GM12878 (cell line): Measurements from ENCODE around the gene LENG9. TPM values are rescaled to one million over a fixed set of nuclear protein-coding genes. Genes with fewer than 3 reads are reported as not detected.

Experiments used
- ATAC-seq: fragments of 200-7000 bp; cut with Tn5 transposase; 3 replicates; pipeline ENCODE4 v1.9.1; 2020; ENCODE audit warnings: mild to moderate bottlenecking, moderate library complexity
- BruUV-seq: library from RNA; stranded (reverse); fragments of 400-500 nt; replicated peaks from 2 replicates; lab custom pipeline; 2021; lab: Mats Ljungman, UMichigan
- CTCF ChIA-PET: fragments of 300-600 bp; sonication (Branson Sonifier 250); formaldehyde crosslinking; extraction: SDS; loops from one replicate; lab custom pipeline; 2021; ENCODE audit warnings: inconsistent platforms; lab: Yijun Ruan, JAX
- POLR2A ChIA-PET: fragments of 350-600 bp; formaldehyde crosslinking; extraction: SDS; loops from one replicate; lab custom pipeline; 2021; ENCODE audit warnings: inconsistent platforms; lab: Charles Lee
- RAD21 ChIA-PET: fragments of 300-600 bp; sonication (Branson Sonifier 250); formaldehyde crosslinking; loops from one replicate; lab custom pipeline; 2023; ENCODE audit warnings: antibody characterized with exemption; ENCODE audit not compliant: unreplicated experiment; lab: Charles Lee
- SMC1A ChIA-PET: fragments of 300-600 bp; sonication (Branson Sonifier 250); formaldehyde crosslinking; loops from one replicate; lab custom pipeline; 2023; ENCODE audit not compliant: unreplicated experiment, uncharacterized antibody; lab: Charles Lee
- DNase-seq: peaks from one replicate; pipeline ENCODE4 v3.0.0-alpha.2; 2011; ENCODE audit warnings: low read depth, low spot score
- FAIRE-seq: peaks from 3 replicates; lab custom pipeline; 2011; peaks lifted over from hg19 to GRCh38; lab: Jason Lieb, UNC
- H2AFZ ChIP-seq: 2 replicates; pipeline ENCODE4 v1.6.0; 2011; ENCODE audit warnings: low read depth, low read length, control low read depth; ENCODE audit not compliant: control insufficient read depth
- H3K27ac ChIP-seq: 2 replicates; pipeline ENCODE4 v1.5.1; 2011; ENCODE audit warnings: control low read depth; ENCODE audit not compliant: control insufficient read depth, insufficient read depth
- H3K27me3 ChIP-seq, 2 experiments: replicated peaks in 1 of 2; 2 replicates each; pipeline versions ENCODE4 v1.6.0 to v1.6.1; 2011; ENCODE audit warnings: low read length in 1 of 2; ENCODE audit not compliant: control insufficient read depth in 2 of 2, insufficient read depth in 2 of 2
- H3K36me3 ChIP-seq, 2 experiments: 2 replicates each; pipeline ENCODE4 v1.5.1; 2011; ENCODE audit warnings: low read length in 1 of 2; ENCODE audit not compliant: control insufficient read depth in 2 of 2, insufficient read depth in 2 of 2
- H3K4me1 ChIP-seq: 2 replicates; pipeline ENCODE4 v1.6.1; 2011; ENCODE audit warnings: mild to moderate bottlenecking, low read length, moderate library complexity, mixed read lengths; ENCODE audit not compliant: control insufficient read depth, insufficient read depth
- H3K4me2 ChIP-seq: 2 replicates; pipeline ENCODE4 v1.6.0; 2011; ENCODE audit warnings: control low read depth; ENCODE audit not compliant: control insufficient read depth, insufficient read depth
- H3K4me3 ChIP-seq: fragments of 200-600 bp; sonication (generic); 2 replicates; pipeline ENCODE4 v1.5.1; 2016
- H3K79me2 ChIP-seq: 2 replicates; pipeline ENCODE4 v1.6.0; 2011; ENCODE audit warnings: low read length; ENCODE audit not compliant: control insufficient read depth, insufficient read depth
- H3K9ac ChIP-seq: 2 replicates; pipeline ENCODE4 v1.8.0; 2011; ENCODE audit warnings: low read length, control low read depth, mixed read lengths; ENCODE audit not compliant: control insufficient read depth, insufficient read depth
- H3K9me3 ChIP-seq: replicated peaks from 3 replicates; pipeline ENCODE4 v1.5.1; 2011; ENCODE audit warnings: mild to moderate bottlenecking, low read length; ENCODE audit not compliant: control insufficient read depth, insufficient read depth
- H4K20me1 ChIP-seq: 2 replicates; pipeline ENCODE4 v1.6.0; 2011; ENCODE audit not compliant: control insufficient read depth, insufficient read depth
- BACH1 ChIP-seq: fragments of 450-650 bp; IDR thresholded peaks from 2 replicates; pipeline ENCODE4 v1.6.1; 2017; ENCODE audit warnings: mild to moderate bottlenecking, borderline replicate concordance
- CHD1 ChIP-seq: IDR thresholded peaks from 2 replicates; pipeline ENCODE4 v1.6.1; 2012; ENCODE audit warnings: low read depth, low read length, improper control_type of control experiment
- CTCF ChIP-seq, 3 experiments: IDR thresholded peaks in 2 of 3; conservative IDR thresholded peaks in 1 of 3; 2 replicates each; pipeline ENCODE4 v1.5.1; 2011; ENCODE audit warnings: low read depth in 3 of 3, low read length in 3 of 3, mild to moderate bottlenecking in 3 of 3, control low read depth in 2 of 3, moderate library complexity in 2 of 3, inconsistent platforms in 1 of 3, mixed read lengths in 1 of 3; ENCODE audit not compliant: control insufficient read depth in 2 of 3, insufficient read depth in 1 of 3; ENCODE audit errors: extremely low read depth in 1 of 3
- ELK1 ChIP-seq: IDR thresholded peaks from 2 replicates; pipeline ENCODE4 v1.6.1; 2012; ENCODE audit warnings: low read depth, low read length, improper control_type of control experiment
- KDM1A ChIP-seq: fragments of 200-600 bp; sonication (generic); IDR thresholded peaks from 2 replicates; pipeline ENCODE4 v1.6.1; 2016; ENCODE audit warnings: borderline replicate concordance
- MYC ChIP-seq: IDR thresholded peaks from 2 replicates; pipeline ENCODE4 v1.6.1; 2011; ENCODE audit warnings: mild to moderate bottlenecking, low read length, moderate library complexity, inconsistent platforms; ENCODE audit not compliant: insufficient read depth, insufficient replicate concordance, insufficient read length, severe bottlenecking
- NRF1 ChIP-seq: conservative IDR thresholded peaks from 2 replicates; pipeline ENCODE4 v1.6.1; 2011; ENCODE audit warnings: mild to moderate bottlenecking, low read depth, low read length, improper control_type of control experiment
- PKNOX1 ChIP-seq: fragments of 450-650 bp; IDR thresholded peaks from 2 replicates; pipeline ENCODE4 v1.6.1; 2016; ENCODE audit warnings: mild to moderate bottlenecking
- POU2F2 ChIP-seq: IDR thresholded peaks from 3 replicates; pipeline ENCODE4 v1.6.1; 2011; ENCODE audit warnings: low read depth, mild to moderate bottlenecking, low read length, borderline replicate concordance
- RUNX3 ChIP-seq: IDR thresholded peaks from 2 replicates; pipeline ENCODE4 v1.6.1; 2012; ENCODE audit warnings: low read length, inconsistent platforms
- SPI1 ChIP-seq: IDR thresholded peaks from 2 replicates; pipeline ENCODE4 v1.6.1; 2011; ENCODE audit warnings: low read depth, mild to moderate bottlenecking, low read length, moderate library complexity, borderline replicate concordance; ENCODE audit not compliant: insufficient read depth
- TARDBP ChIP-seq: IDR thresholded peaks from 2 replicates; pipeline ENCODE4 v1.6.1; 2016; ENCODE audit warnings: borderline replicate concordance
- TCF12 ChIP-seq: IDR thresholded peaks from 2 replicates; pipeline ENCODE4 v1.6.1; 2011; ENCODE audit warnings: low read depth, mild to moderate bottlenecking, low read length
- ZBED1 ChIP-seq: IDR thresholded peaks from 2 replicates; pipeline ENCODE4 v1.6.1; 2016; ENCODE audit warnings: borderline replicate concordance
- WGBS: methylation state at CpG from one replicate; pipeline ENCODE4 v1.1.6; 2016; ENCODE audit warnings: low lambda C conversion rate; ENCODE audit not compliant: insufficient replicate concordance, insufficient coverage; ENCODE audit errors: missing lambda C conversion rate; 5-methylcytosine and 5-hydroxymethylcytosine counted together
- in situ Hi-C: fragments of 300-500 bp; cut with MboI; formaldehyde crosslinking; loops from 9 replicates; pipeline ENCODE4 v1.14.3; 2018; ENCODE audit warnings: mixed read lengths
- intact Hi-C: fragments of 100-400 bp; cut with micrococcal nuclease; formaldehyde crosslinking; loops from one replicate; pipeline ENCODE4 v1.14.2; 2022; ENCODE audit not compliant: unreplicated experiment
- polyA plus RNA-seq, 11 experiments: library from polyadenylated mRNA; depleted of rRNA in 4 of 11; unstranded in 6 of 11; stranded (reverse) in 5 of 11; fragments of >200 nt; fragmentation: Nextera tagmentation in 4 of 11; fragmentation: Illumina TruSeq in 1 of 11; extraction: Ambion mirVana in 4 of 11; extraction: Trizol in 1 of 11; gene quantifications; 1 replicate in 1 of 11; 2 replicates in 10 of 11; pipeline versions ENCODE4 v1.2.1 to v1.2.3, GENCODE V29; 2011 to 2016; ENCODE audit warnings: inconsistent platforms in 2 of 11, missing spikeins in 2 of 11, low read depth in 1 of 11
- total RNA-seq, 4 experiments: library from RNA; depleted of rRNA in 3 of 4; stranded (reverse); fragments of >200 nt in 3 of 4; fragmentation: Illumina TruSeq in 1 of 4; extraction: Trizol in 1 of 4; gene quantifications; 2 replicates each; pipeline versions ENCODE4 v1.2.1 to v1.2.3, GENCODE V29; 2013 to 2021

Gene LENG9
- total and polyA plus RNA-seq, 10 of the 15 experiments (the other 5 are each of a cell fraction or from before 2014, with no cell fraction given), result 0.09 to 2.9 (median 0.76) TPM; not detected in 1

DNA sequence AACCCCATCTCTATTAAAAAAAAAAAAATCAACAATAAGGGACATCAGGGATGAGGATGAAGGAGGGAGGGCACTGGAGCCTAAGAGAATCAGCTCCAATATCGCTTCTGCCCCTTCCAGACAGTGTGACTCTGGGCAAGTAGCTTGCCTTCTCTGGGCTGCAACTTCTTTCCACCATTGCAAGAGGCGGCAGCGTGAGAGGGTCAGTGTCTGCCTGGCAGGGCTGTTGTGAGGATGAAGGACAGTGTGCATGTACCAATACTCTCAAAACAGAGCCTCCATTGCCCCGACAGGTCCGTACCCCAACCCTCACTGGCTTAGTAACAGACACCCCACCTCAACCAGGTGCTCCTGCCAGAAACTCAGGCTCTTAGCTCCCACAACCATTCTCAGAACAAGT lies 29.9 kb downstream of the LENG9 start:
- no peak overlapping the region for H3K4me3 ChIP-seq
- no peak overlapping the region for H3K9ac ChIP-seq
- H4K20me1 ChIP-seq, result no peaks in the 10 kb centered on the region; the same call in 1 of the 2 replicates
- H3K27ac ChIP-seq, result no peak overlapping the region
- SMC1A ChIA-PET, result interaction anchor here (0.6 kb wide), 1 partner anchor 205 kb away, joined by 5 read pairs; no protein-coding TSS in a partner anchor
- RAD21 ChIA-PET, result no interaction called here
- no peaks in the 10 kb centered on the region; a peak in 1 of 4 replicates for H3K36me3 ChIP-seq
- no peak overlapping the region for H3K4me2 ChIP-seq
- intact Hi-C loops, result no loop called here
- no peaks in the 10 kb centered on the region for H3K79me2 ChIP-seq
- H2AFZ ChIP-seq, result no peak overlapping the region
- H3K27me3 ChIP-seq, result no peaks in the 10 kb centered on the region
- no TSS peak for BruUV-seq
- in situ Hi-C loops, result no loop called here
- CTCF ChIA-PET, result no interaction called here
- POLR2A ChIA-PET, result no interaction called here
- ATAC-seq (no peak), FAIRE-seq (no peak), DNase-seq (no peak)
- no peak for TF ChIP-seq ELK1
- no peak for TF ChIP-seq PKNOX1
- TF ChIP-seq NRF1, result no peak
- no peak for TF ChIP-seq TCF12
- no peak for TF ChIP-seq KDM1A
- TF ChIP-seq TARDBP, result no peak
- TF ChIP-seq MYC, result no peak
- TF ChIP-seq BACH1, result no peak
- no peak for TF ChIP-seq ZBED1
- no peak for TF ChIP-seq SPI1
- TF ChIP-seq POU2F2, result no peak
- no peak for TF ChIP-seq CHD1
- TF ChIP-seq RUNX3, result no peak
- no peak for TF ChIP-seq CTCF (IDR thresholded peaks at IDR 0.05 in 2 of 3, conservative IDR thresholded peaks at IDR 0.05 in 1 of 3; ENCODE audit: control insufficient read depth in 2 of 3, extremely low read depth in 1 of 3, insufficient read depth in 1 of 3, low read depth in 3 of 3, low read length in 3 of 3)
- WGBS, result 96% methylated on average over 5 of the region's 5 CpGs
- no peaks in the 10 kb centered on the region for H3K9me3 ChIP-seq
- no peaks in the 10 kb centered on the region for H3K4me1 ChIP-seq
